Measurements from ENCODE around the gene PCIF1. TPM values are rescaled to one million over a fixed set of nuclear protein-coding genes. Genes with fewer than 3 reads are reported as not detected.

Gene PCIF1
- total RNA-seq, 1 donor from 2014 or later = 13.0 TPM

- TF ChIP-seq, protein P1, sequence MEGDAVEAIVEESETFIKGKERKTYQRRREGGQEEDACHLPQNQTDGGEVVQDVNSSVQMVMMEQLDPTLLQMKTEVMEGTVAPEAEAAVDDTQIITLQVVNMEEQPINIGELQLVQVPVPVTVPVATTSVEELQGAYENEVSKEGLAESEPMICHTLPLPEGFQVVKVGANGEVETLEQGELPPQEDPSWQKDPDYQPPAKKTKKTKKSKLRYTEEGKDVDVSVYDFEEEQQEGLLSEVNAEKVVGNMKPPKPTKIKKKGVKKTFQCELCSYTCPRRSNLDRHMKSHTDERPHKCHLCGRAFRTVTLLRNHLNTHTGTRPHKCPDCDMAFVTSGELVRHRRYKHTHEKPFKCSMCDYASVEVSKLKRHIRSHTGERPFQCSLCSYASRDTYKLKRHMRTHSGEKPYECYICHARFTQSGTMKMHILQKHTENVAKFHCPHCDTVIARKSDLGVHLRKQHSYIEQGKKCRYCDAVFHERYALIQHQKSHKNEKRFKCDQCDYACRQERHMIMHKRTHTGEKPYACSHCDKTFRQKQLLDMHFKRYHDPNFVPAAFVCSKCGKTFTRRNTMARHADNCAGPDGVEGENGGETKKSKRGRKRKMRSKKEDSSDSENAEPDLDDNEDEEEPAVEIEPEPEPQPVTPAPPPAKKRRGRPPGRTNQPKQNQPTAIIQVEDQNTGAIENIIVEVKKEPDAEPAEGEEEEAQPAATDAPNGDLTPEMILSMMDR (IDR thresholded peaks at IDR 0.05; ENCODE audit: insufficient read depth, low read depth, low read length) = no peak
- no peak for TF ChIP-seq EZH2 (IDR thresholded peaks at IDR 0.05; ENCODE audit: insufficient read depth, low read length)
- Mint-ChIP-seq H3K4me1 (ENCODE audit: low read depth, unreplicated experiment) (peaks cover 8% of the 10 kb centered on the region), H3K36me3 (ENCODE audit: low read depth, unreplicated experiment) (no peaks in the 10 kb centered on the region), H3K27me3 (ENCODE audit: low read depth, unreplicated experiment) (peaks cover 2% of the 10 kb centered on the region), H3K4me3 (ENCODE audit: unreplicated experiment) (no peak overlapping the region), H3K27ac (ENCODE audit: unreplicated experiment) (no peak overlapping the region), H3K9me3 (ENCODE audit: unreplicated experiment) (no peaks in the 10 kb centered on the region)
- Histone ChIP-seq H3K9me3 (ENCODE audit: insufficient read depth, low read depth, low read length) (no peaks in the 10 kb centered on the region), H3K27ac (ENCODE audit: low read depth, low read length) (no peak overlapping the region), H4K20me1 (ENCODE audit: insufficient read depth, low read length) (no peaks in the 10 kb centered on the region), H2AFZ (ENCODE audit: low read depth, low read length) (no peak overlapping the region), H3K9ac (ENCODE audit: low read length) (no peak overlapping the region), H3K4me1 (ENCODE audit: insufficient read depth, low read length) (peaks cover 5% of the 10 kb centered on the region), H3K36me3 (ENCODE audit: insufficient read depth, low read length) (no peaks in the 10 kb centered on the region), H3K4me2 (ENCODE audit: low read length) (no peak overlapping the region), H3K79me2 (ENCODE audit: insufficient read depth, low read length) (peaks cover 6% of the 10 kb centered on the region), H3K4me3 (ENCODE audit: insufficient read depth, low read depth, low read length) (no peak overlapping the region), H3K27me3 (ENCODE audit: insufficient read depth, low read length) (peaks cover 3% of the 10 kb centered on the region)
- FAIRE-seq (no peak), DNase-seq (ENCODE audit: low read depth) (no peak)
These were observed 41.6 kb downstream of the PCIF1 start for GRCh38 chr20:45976086-45976485.

DNA sequence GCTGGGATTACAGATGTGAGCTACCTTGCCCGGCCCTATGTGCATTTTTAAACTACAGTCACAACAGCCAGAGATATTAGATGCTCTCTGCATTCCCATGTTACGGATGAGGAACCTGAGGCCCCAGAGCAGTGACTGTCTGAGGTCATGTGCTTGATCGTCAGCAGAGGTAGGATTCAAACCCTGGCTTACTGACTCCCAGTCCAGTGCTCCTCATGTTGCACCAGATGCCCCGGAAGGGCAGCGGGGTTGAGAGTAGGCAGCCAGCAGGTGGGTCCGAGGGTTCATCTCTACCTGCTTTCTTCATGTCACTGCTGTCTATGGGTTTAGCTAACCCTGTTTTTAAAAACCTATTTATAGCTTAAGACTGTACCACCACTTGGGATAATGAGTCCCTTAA is 46.8 kb downstream of the PCIF1 start:
- Histone ChIP-seq H2AFZ (ENCODE audit: low read depth, low read length) (no peak overlapping the region), H3K4me2 (ENCODE audit: low read length) (no peak overlapping the region), H3K9me3 (ENCODE audit: insufficient read depth, low read depth, low read length) (no peaks in the 10 kb centered on the region), H4K20me1 (ENCODE audit: insufficient read depth, low read length) (no peaks in the 10 kb centered on the region), H3K27me3 (ENCODE audit: insufficient read depth, low read length) (peaks cover 7% of the 10 kb centered on the region), H3K4me1 (ENCODE audit: insufficient read depth, low read length) (no peaks in the 10 kb centered on the region), H3K36me3 (ENCODE audit: insufficient read depth, low read length) (no peaks in the 10 kb centered on the region), H3K27ac (ENCODE audit: low read depth, low read length) (no peak overlapping the region), H3K79me2 (ENCODE audit: insufficient read depth, low read length) (no peaks in the 10 kb centered on the region), H3K9ac (ENCODE audit: low read length) (no peak overlapping the region), H3K4me3 (ENCODE audit: insufficient read depth, low read depth, low read length) (no peak overlapping the region)
- Mint-ChIP-seq H3K9me3 (ENCODE audit: unreplicated experiment) (no peaks in the 10 kb centered on the region), H3K4me1 (ENCODE audit: low read depth, unreplicated experiment) (peaks cover 6% of the 10 kb centered on the region), H3K4me3 (ENCODE audit: unreplicated experiment) (no peak overlapping the region), H3K36me3 (ENCODE audit: low read depth, unreplicated experiment) (no peaks in the 10 kb centered on the region), H3K27me3 (ENCODE audit: low read depth, unreplicated experiment) (peaks cover 21% of the 10 kb centered on the region), H3K27ac (ENCODE audit: unreplicated experiment) (no peak overlapping the region)
- no peak for TF ChIP-seq EZH2 (IDR thresholded peaks at IDR 0.05; ENCODE audit: insufficient read depth, low read length)
- TF ChIP-seq, protein P1 (IDR thresholded peaks at IDR 0.05; ENCODE audit: insufficient read depth, low read depth, low read length) = no peak
- FAIRE-seq (no peak), DNase-seq (ENCODE audit: low read depth) (no peak)

DNA sequence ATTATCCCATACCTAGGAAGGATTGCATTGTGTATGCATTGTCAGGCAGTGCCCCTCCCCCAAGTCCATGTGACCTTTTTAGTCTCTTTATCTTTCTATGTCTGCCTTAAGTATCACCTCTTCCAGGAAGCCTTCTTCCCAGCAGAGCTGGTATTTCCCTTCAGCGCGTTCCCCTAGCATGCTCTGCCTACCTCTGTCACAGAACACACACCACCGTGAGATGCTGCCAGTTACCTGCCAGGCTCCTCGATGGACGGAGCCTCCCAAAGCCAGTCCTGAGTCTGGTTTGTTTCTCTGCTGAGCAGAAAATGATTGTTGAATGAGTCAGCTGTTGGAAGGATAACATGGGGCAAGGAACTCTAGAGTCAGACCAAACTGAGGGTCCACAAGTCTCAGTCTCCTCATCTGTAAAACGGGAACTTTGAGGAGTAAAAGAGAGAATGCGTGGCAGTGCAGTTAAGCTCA is 48.8 kb downstream of the PCIF1 start:
- no peak for FAIRE-seq
- Histone ChIP-seq H3K4me2 (ENCODE audit: low read length) (no peak overlapping the region), H4K20me1 (ENCODE audit: insufficient read depth, low read length) (no peaks in the 10 kb centered on the region), H3K9ac (ENCODE audit: low read length) (no peak overlapping the region), H3K4me3 (ENCODE audit: insufficient read depth, low read depth, low read length) (no peak overlapping the region), H3K27me3 (ENCODE audit: insufficient read depth, low read length) (peaks cover 4% of the 10 kb centered on the region), H3K36me3 (ENCODE audit: insufficient read depth, low read length) (no peaks in the 10 kb centered on the region), H3K27ac (ENCODE audit: low read depth, low read length) (no peak overlapping the region), H3K79me2 (ENCODE audit: insufficient read depth, low read length) (no peaks in the 10 kb centered on the region), H2AFZ (ENCODE audit: low read depth, low read length) (no peak overlapping the region), H3K9me3 (ENCODE audit: insufficient read depth, low read depth, low read length) (no peaks in the 10 kb centered on the region), H3K4me1 (ENCODE audit: insufficient read depth, low read length) (no peaks in the 10 kb centered on the region)
- no peak for DNase-seq (ENCODE audit: low read depth)
- peaks cover 6% of the 10 kb centered on the region for H3K4me1 Mint-ChIP-seq (ENCODE audit: low read depth, unreplicated experiment)
- H3K27me3 Mint-ChIP-seq (ENCODE audit: low read depth, unreplicated experiment) = peaks cover 28% of the 10 kb centered on the region
- H3K4me3 Mint-ChIP-seq (ENCODE audit: unreplicated experiment) = no peak overlapping the region
- TF ChIP-seq EZH2 (IDR thresholded peaks at IDR 0.05; ENCODE audit: insufficient read depth, low read length) = no peak
- TF ChIP-seq, protein P1 (IDR thresholded peaks at IDR 0.05; ENCODE audit: insufficient read depth, low read depth, low read length) = no peak
- H3K36me3 Mint-ChIP-seq (ENCODE audit: low read depth, unreplicated experiment) = no peaks in the 10 kb centered on the region
- no peaks in the 10 kb centered on the region for H3K9me3 Mint-ChIP-seq (ENCODE audit: unreplicated experiment)
- H3K27ac Mint-ChIP-seq (ENCODE audit: unreplicated experiment) = no peak overlapping the region

Data from astrocyte (in vitro differentiated cells and primary cell).